ENCODE measurements around the gene OR56A5.
"Not testable (repeated sequence)": the region's sequence is repeated elsewhere in the genome, so short reads cannot be mapped to it uniquely, and the experiment has no call there.

The OR56A5 gene

GRCh38 chr11:5968394-5968793 is at the start of gene OR56A5:
Gene OR56A5, minus strand, starts transcription at chr11:5968494. Its CDS starts 0 bp downstream, at chr11:5968494.
- no peak for DNase-seq (ENCODE audit: low read depth in 2 of 2)

- DNase-seq (ENCODE audit: low read depth in 2 of 2), result no peak
Measured at GRCh38 chr11:6013042-6013441, 44.7 kb upstream of the OR56A5 start.

- DNase-seq (ENCODE audit: low read depth in 2 of 2), result no peak
Measured at GRCh38 chr11:6012035-6012668, 43.9 kb upstream of the OR56A5 start.

- DNase-seq (ENCODE audit: low read depth in 2 of 2), result no peak
Measured at GRCh38 chr11:6006846-6007245, 38.6 kb upstream of the OR56A5 start, which contains the start of gene OR56A4. Gene OR56A4, minus strand, starts transcription at chr11:6006946. Its CDS starts 3,954 bp downstream, at chr11:6002992.

- no peak for DNase-seq (ENCODE audit: low read depth in 2 of 2)
Measured at GRCh38 chr11:6006395-6006794, 38.1 kb upstream of the OR56A5 start.

- no peak for DNase-seq (ENCODE audit: low read depth in 2 of 2)
Measured at GRCh38 chr11:6002202-6002699, 34.0 kb upstream of the OR56A5 start.

GRCh38 chr11:5994791-5995190 is 26.5 kb upstream of the OR56A5 start:
- DNase-seq (ENCODE audit: low read depth in 2 of 2), result no peak

GRCh38 chr11:5992604-5993251 is 24.4 kb upstream of the OR56A5 start:
- DNase-seq (ENCODE audit: low read depth in 2 of 2), result no peak

- DNase-seq (ENCODE audit: low read depth in 2 of 2), result no peak
Measured at GRCh38 chr11:5992150-5992549, 23.9 kb upstream of the OR56A5 start.

GRCh38 chr11:5989203-5989602 is 20.9 kb upstream of the OR56A5 start:
- DNase-seq (ENCODE audit: low read depth in 2 of 2), result no peak

GRCh38 chr11:5986885-5987284 is 18.6 kb upstream of the OR56A5 start, which contains the start of gene OR52L1:
Gene OR52L1, minus strand, starts transcription at chr11:5986985. Its CDS starts 55 bp downstream, at chr11:5986930.
- no peak for DNase-seq (ENCODE audit: low read depth in 2 of 2)

- DNase-seq (ENCODE audit: low read depth in 2 of 2), result no peak
Measured at GRCh38 chr11:5983443-5983842, 15.1 kb upstream of the OR56A5 start.

- DNase-seq (ENCODE audit: low read depth in 2 of 2), result no peak
Measured at GRCh38 chr11:5973530-5973929, 5.2 kb upstream of the OR56A5 start.

- DNase-seq (ENCODE audit: low read depth in 2 of 2), result no peak
Measured at GRCh38 chr11:5967708-5968107, 586 bp downstream of the OR56A5 start.

GRCh38 chr11:5966958-5967357 is 1.3 kb downstream of the OR56A5 start:
- no peak for DNase-seq (ENCODE audit: low read depth in 2 of 2)

- not testable (repeated sequence) for DNase-seq (ENCODE audit: low read depth in 2 of 2)
Measured at GRCh38 chr11:5960704-5961320, 7.5 kb downstream of the OR56A5 start.

GRCh38 chr11:5955586-5955985 is 12.7 kb downstream of the OR56A5 start:
- no peak for DNase-seq (ENCODE audit: low read depth in 2 of 2)

GRCh38 chr11:5941951-5942350 is 26.3 kb downstream of the OR56A5 start, which contains the start of gene OR56A3:
Gene OR56A3, plus strand, starts transcription at chr11:5942251. Its CDS starts 5,096 bp downstream, at chr11:5947347.
- DNase-seq (ENCODE audit: low read depth in 2 of 2), result no peak

- no peak for DNase-seq (ENCODE audit: low read depth in 2 of 2)
Measured at GRCh38 chr11:5940748-5941147, 27.5 kb downstream of the OR56A5 start.

GRCh38 chr11:5938603-5938965 is 29.7 kb downstream of the OR56A5 start:
- DNase-seq (ENCODE audit: low read depth in 2 of 2), result no peak

- DNase-seq (ENCODE audit: low read depth in 2 of 2), result no peak
Measured at GRCh38 chr11:5937868-5938602, 30.3 kb downstream of the OR56A5 start.

GRCh38 chr11:5933116-5933515 is 35.2 kb downstream of the OR56A5 start:
- DNase-seq (ENCODE audit: low read depth in 2 of 2), result no peak
